ENCODE data around the gene ATG13.

GRCh38 chr11:46658259-46658658 lies 40.9 kb downstream of the ATG13 start:
- TF ChIP-seq CTCF (IDR thresholded peaks at IDR 0.05; ENCODE audit: insufficient read depth, low read length) (no peak), GABPA (IDR thresholded peaks at IDR 0.05; ENCODE audit: low read depth) (no peak), POLR2AphosphoS5 (IDR thresholded peaks at IDR 0.05; ENCODE audit: low read depth) (no peak), REST (IDR thresholded peaks at IDR 0.05; ENCODE audit: insufficient replicate concordance, low read depth) (no peak)
